Endothelial cell of umbilical vein (primary cell): ENCODE results near the gene SGPP1. TPM values are rescaled to one million over a fixed set of nuclear protein-coding genes. Genes with fewer than 3 reads are reported as not detected.

Source experiments
- BruUV-seq: library from RNA; stranded (reverse); fragments of 400-500 nt; replicated peaks from 2 replicates; lab custom pipeline; 2021; lab: Mats Ljungman, UMichigan
- CTCF ChIA-PET: fragments of 300-600, 350-600 bp; sonication (Branson Sonifier 250); formaldehyde crosslinking; loops from one replicate; lab custom pipeline; 2021; ENCODE audit warnings: antibody characterized with exemption, inconsistent platforms; lab: Charles Lee
- POLR2A ChIA-PET: fragments of 300-600, 350-600 bp; sonication (Branson Sonifier 250); formaldehyde crosslinking; loops from one replicate; lab custom pipeline; 2021; ENCODE audit warnings: antibody characterized with exemption, inconsistent platforms; lab: Charles Lee
- DNase-seq: peaks from one replicate; pipeline ENCODE4 v3.0.0-alpha.2; 2011; ENCODE audit warnings: low read depth, low spot score
- FAIRE-seq: peaks from 2 replicates; lab custom pipeline; 2011; peaks lifted over from hg19 to GRCh38; lab: Jason Lieb, UNC
- H2AFZ ChIP-seq: 2 replicates; pipeline ENCODE4 v1.6.0; 2012; ENCODE audit warnings: low read depth, low read length, control low read depth, inconsistent platforms
- H3K27ac ChIP-seq: 2 replicates; pipeline ENCODE4 v1.5.1; 2011; ENCODE audit warnings: low read depth, mild to moderate bottlenecking, control low read depth, low read length, moderate library complexity; ENCODE audit not compliant: insufficient read depth
- H3K27me3 ChIP-seq, 2 experiments: 2 replicates each; pipeline versions ENCODE4 v1.6.0 to v1.6.1; 2011; ENCODE audit warnings: low read length in 2 of 2, mixed read lengths in 1 of 2; ENCODE audit not compliant: control insufficient read depth in 2 of 2, insufficient read depth in 2 of 2
- H3K36me3 ChIP-seq, 2 experiments: 2 replicates in 1 of 2; 3 replicates in 1 of 2; pipeline ENCODE4 v1.5.1; 2011; ENCODE audit warnings: low read length in 2 of 2, mild to moderate bottlenecking in 1 of 2, moderate library complexity in 1 of 2; ENCODE audit not compliant: control insufficient read depth in 2 of 2, insufficient read depth in 2 of 2; ENCODE audit errors: extremely low read depth in 1 of 2
- H3K4me1 ChIP-seq: 3 replicates; pipeline ENCODE4 v1.5.1; 2011; ENCODE audit warnings: mild to moderate bottlenecking, low read length; ENCODE audit not compliant: control insufficient read depth, insufficient read depth; ENCODE audit errors: extremely low read depth
- H3K4me2 ChIP-seq: 2 replicates; pipeline ENCODE4 v1.6.1; 2011; ENCODE audit warnings: low read length, control low read depth, mixed read lengths; ENCODE audit not compliant: insufficient read depth
- H3K4me3 ChIP-seq, 3 experiments: fragments of 200-600 bp in 1 of 3; sonication (generic), shearing (Covaris generic) in 1 of 3; replicated peaks in 1 of 3; 2 replicates each; pipeline ENCODE4 v1.5.1; 2011 to 2016; ENCODE audit warnings: control low read depth in 3 of 3, low read length in 3 of 3, mild to moderate bottlenecking in 2 of 3, inconsistent platforms in 1 of 3, low read depth in 1 of 3, moderate library complexity in 1 of 3; ENCODE audit not compliant: insufficient read depth in 1 of 3
- H3K79me2 ChIP-seq: 2 replicates; pipeline ENCODE4 v1.6.0; 2012; ENCODE audit warnings: low read length, inconsistent platforms; ENCODE audit not compliant: control insufficient read depth, insufficient read depth
- H3K9ac ChIP-seq: replicated peaks from 2 replicates; pipeline ENCODE3; 2011; ENCODE audit warnings: low read length, control low read depth; ENCODE audit not compliant: insufficient read depth; ENCODE audit errors: extremely low read depth
- H3K9me1 ChIP-seq: replicated peaks from 3 replicates; pipeline ENCODE4 v1.6.0; 2011; ENCODE audit warnings: mild to moderate bottlenecking, low read length; ENCODE audit not compliant: control insufficient read depth, insufficient read depth; ENCODE audit errors: extremely low read depth
- H3K9me3 ChIP-seq: replicated peaks from 2 replicates; pipeline ENCODE4 v1.5.1; 2012; ENCODE audit warnings: low read length, inconsistent platforms; ENCODE audit not compliant: control insufficient read depth, insufficient read depth
- H4K20me1 ChIP-seq: replicated peaks from 2 replicates; pipeline ENCODE3; 2011; ENCODE audit warnings: mild to moderate bottlenecking, low read length; ENCODE audit not compliant: control insufficient read depth, insufficient read depth; ENCODE audit errors: extremely low read depth
- CTCF ChIP-seq, 2 donors: IDR thresholded peaks; 1 replicate in 1 of 2; 2 replicates in 1 of 2; pipeline ENCODE4 v1.5.1; 2011; ENCODE audit warnings: low read length in 2 of 2, mild to moderate bottlenecking in 2 of 2, moderate library complexity in 2 of 2, control low read depth in 1 of 2, inconsistent platforms in 1 of 2, low read depth in 1 of 2; ENCODE audit not compliant: insufficient read depth in 1 of 2; ENCODE audit errors: extremely low read depth in 1 of 2
- EZH2 ChIP-seq: IDR thresholded peaks from 2 replicates; pipeline ENCODE4 v1.6.1; 2012; ENCODE audit warnings: borderline replicate concordance, low read depth, mild to moderate bottlenecking, moderate library complexity, low read length, inconsistent platforms; ENCODE audit not compliant: severe bottlenecking
- FOS ChIP-seq: IDR thresholded peaks from 2 replicates; pipeline ENCODE4 v1.6.1; 2011; ENCODE audit warnings: mild to moderate bottlenecking, low read length, moderate library complexity, borderline replicate concordance; ENCODE audit not compliant: insufficient read depth
- GATA2 ChIP-seq: IDR thresholded peaks from 2 replicates; pipeline ENCODE4 v1.7.0; 2011; ENCODE audit warnings: low read depth, mild to moderate bottlenecking, moderate library complexity, mixed read lengths, low read length; ENCODE audit not compliant: insufficient read length, insufficient read depth
- JUN ChIP-seq: IDR thresholded peaks from 2 replicates; pipeline ENCODE4 v1.6.1; 2011; ENCODE audit warnings: borderline replicate concordance, low read depth; ENCODE audit not compliant: insufficient read length, insufficient read depth
- MAX ChIP-seq: IDR thresholded peaks from 2 replicates; pipeline ENCODE4 v1.6.1; 2011; ENCODE audit not compliant: insufficient read depth, insufficient read length
- MYC ChIP-seq: IDR thresholded peaks from one replicate; pipeline ENCODE4 v1.6.1; 2011; ENCODE audit warnings: mild to moderate bottlenecking, low read depth, low read length
- POLR2A ChIP-seq: IDR thresholded peaks from 2 replicates; pipeline ENCODE4 v1.6.1; 2012; ENCODE audit warnings: low read depth, mild to moderate bottlenecking, control low read depth, low read length
- POLR2AphosphoS5 ChIP-seq: IDR thresholded peaks from 2 replicates; pipeline ENCODE4 v1.6.1; 2012; ENCODE audit warnings: low read depth, mild to moderate bottlenecking, control low read depth, low read length, moderate library complexity; ENCODE audit not compliant: insufficient read depth
- dilution Hi-C: fragments of 300-500 bp; cut with MboI; formaldehyde crosslinking; loops from one replicate; pipeline ENCODE4 v1.15.0; 2019; ENCODE audit warnings: low sequenced_read_pairs; ENCODE audit not compliant: extremely low pct_ligation_motif_present
- intact Hi-C: fragments of 100-400 bp; cut with micrococcal nuclease; formaldehyde crosslinking; loops from one replicate; pipeline ENCODE4 v1.10.0; 2022
- polyA plus RNA-seq, 4 experiments: library from polyadenylated mRNA; depleted of rRNA in 3 of 4; stranded (reverse) in 3 of 4; unstranded in 1 of 4; fragments of >200 nt; gene quantifications; 2 replicates each; pipeline versions ENCODE4 v1.2.1 to v1.2.3, GENCODE V29; 2011 to 2012; ENCODE audit warnings: missing spikeins in 1 of 4
- total RNA-seq: library from RNA; stranded (reverse); gene quantifications from 2 replicates; pipeline ENCODE4 v1.2.3, GENCODE V29; 2021

Gene SGPP1
- total and polyA plus RNA-seq, 2 donors (not counting 3 experiments of a cell fraction or from before 2014, with no cell fraction given) = 6.2 to 7.9 TPM

GRCh38 chr14:63647696-63648410, 80.0 kb downstream of the SGPP1 start:
- H3K9me3 ChIP-seq = no peaks in the 10 kb centered on the region
- no TSS peak for BruUV-seq
- H3K79me2 ChIP-seq = no peaks in the 10 kb centered on the region
- peaks cover under 1% of the 10 kb centered on the region for H3K4me1 ChIP-seq
- dilution Hi-C loops = no loop called here
- no peak overlapping the region for H3K4me3 ChIP-seq
- POLR2A ChIA-PET = no interaction called here
- no peaks in the 10 kb centered on the region for H4K20me1 ChIP-seq
- no peaks in the 10 kb centered on the region for H3K36me3 ChIP-seq
- H3K9me1 ChIP-seq = no peaks in the 10 kb centered on the region
- TF ChIP-seq FOS (no peak), MAX (no peak), POLR2A (no peak), MYC (no peak), EZH2 (no peak), JUN (no peak)
- H3K27ac ChIP-seq = no peak overlapping the region
- no peaks in the 10 kb centered on the region for H3K27me3 ChIP-seq
- H3K9ac ChIP-seq = no peak overlapping the region
- no peak overlapping the region for H2AFZ ChIP-seq
- intact Hi-C loops = loop anchor here (10.0 kb wide), 1 partner anchor 857 kb away; the partner anchor contains the start of genes ZBTB1 and ZBTB25
- H3K4me2 ChIP-seq = no peak overlapping the region
- FAIRE-seq = no peak
- CTCF ChIA-PET = interaction anchor here (0.8 to 1.7 kb wide), 3 partner anchors 11 to 122 kb away, joined by 3 to 4 read pairs (median 4); no protein-coding TSS in a partner anchor
- no peak for DNase-seq

DNA sequence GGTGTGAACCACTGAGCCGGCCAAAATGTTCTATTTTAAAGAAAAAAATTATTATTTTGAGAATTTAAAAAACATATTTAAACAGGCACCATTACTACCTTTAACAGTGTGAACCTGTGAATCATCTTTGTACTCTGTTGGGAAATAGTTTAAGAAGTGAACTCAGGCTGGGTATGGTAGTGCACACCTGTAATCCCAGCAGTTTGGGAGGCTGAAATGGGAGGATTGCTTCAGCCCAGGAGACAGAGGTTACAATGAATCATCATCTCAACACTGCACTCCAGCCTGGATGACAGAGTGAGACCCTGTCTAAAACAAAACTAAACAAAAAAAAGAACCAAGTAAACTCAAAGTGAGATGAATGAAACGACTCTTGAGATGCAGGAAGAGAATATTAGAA, 83.1 kb downstream of the SGPP1 start:
- no peak overlapping the region for H3K4me3 ChIP-seq
- H3K36me3 ChIP-seq = no peaks in the 10 kb centered on the region
- ChIA-PET POLR2A (no interaction called here), CTCF (interaction anchor here (1.0 to 1.3 kb wide), 2 partner anchors 11 kb away, joined by 3 to 5 read pairs; no protein-coding TSS in a partner anchor)
- H3K27me3 ChIP-seq = no peaks in the 10 kb centered on the region
- no peak overlapping the region for H2AFZ ChIP-seq
- no TSS peak for BruUV-seq
- DNase-seq = no peak
- H3K9ac ChIP-seq = no peak overlapping the region
- H3K9me3 ChIP-seq = no peaks in the 10 kb centered on the region
- dilution Hi-C loops = no loop called here
- H3K79me2 ChIP-seq = peaks cover 7% of the 10 kb centered on the region
- peaks cover 4% of the 10 kb centered on the region for H3K4me1 ChIP-seq
- H3K27ac ChIP-seq = no peak overlapping the region
- FAIRE-seq = no peak
- H3K4me2 ChIP-seq = no peak overlapping the region
- no peaks in the 10 kb centered on the region for H3K9me1 ChIP-seq
- H4K20me1 ChIP-seq = no peaks in the 10 kb centered on the region
- TF ChIP-seq GATA2 = no peak
- TF ChIP-seq FOS = no peak
- TF ChIP-seq CTCF (IDR thresholded peaks at IDR 0.05; ENCODE audit: extremely low read depth in 1 of 2, insufficient read depth in 1 of 2, low read depth in 1 of 2, low read length in 2 of 2) = no peak
- no peak for TF ChIP-seq MYC
- no peak for TF ChIP-seq MAX
- TF ChIP-seq EZH2 = no peak
- no peak for TF ChIP-seq JUN
- TF ChIP-seq POLR2A = no peak
- no peak for TF ChIP-seq POLR2AphosphoS5
- intact Hi-C loops = loop anchor here (5.0 to 10.0 kb wide), 3 partner anchors 208 to 860 kb away; partner anchors contain the start of genes SYNE2, ZBTB1 and ZBTB25
